IPS DF 19.7 (cell line): ENCODE data around the gene TMEM52B.
A peak's percentile ranks its signal among the peaks of the same experiment; 100 is the strongest.

Experiments used
- DNase-seq: peaks from one replicate; pipeline ENCODE4 v3.0.0-alpha.2; 2013; ENCODE audit warnings: low read depth, low spot score

The TMEM52B gene

DNA sequence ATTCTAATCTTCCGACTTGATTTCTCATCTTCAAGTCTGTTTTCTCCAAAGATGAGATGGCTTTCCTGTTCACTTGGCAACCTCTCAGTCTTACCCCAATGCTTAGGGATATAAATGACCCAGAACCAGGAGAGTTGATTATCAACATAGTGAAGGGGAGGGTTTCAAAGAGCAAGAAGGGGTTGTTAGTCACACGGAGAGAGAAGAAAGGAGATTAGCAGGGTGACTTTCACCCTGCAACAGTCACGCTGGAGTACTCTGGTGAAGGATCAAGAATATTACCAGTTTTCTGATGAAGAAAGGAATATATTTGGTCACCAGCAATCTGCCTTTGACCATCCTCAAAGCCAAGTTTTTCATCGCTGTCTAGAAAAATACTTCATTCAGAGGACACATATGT lies at the start of gene TMEM52B:
Gene TMEM52B (plus strand): TSS at position 212 of the 400 bp plus-strand sequence. CDS start 543 bp downstream, outside the sequence.
- DNase-seq, result no peak

DNA sequence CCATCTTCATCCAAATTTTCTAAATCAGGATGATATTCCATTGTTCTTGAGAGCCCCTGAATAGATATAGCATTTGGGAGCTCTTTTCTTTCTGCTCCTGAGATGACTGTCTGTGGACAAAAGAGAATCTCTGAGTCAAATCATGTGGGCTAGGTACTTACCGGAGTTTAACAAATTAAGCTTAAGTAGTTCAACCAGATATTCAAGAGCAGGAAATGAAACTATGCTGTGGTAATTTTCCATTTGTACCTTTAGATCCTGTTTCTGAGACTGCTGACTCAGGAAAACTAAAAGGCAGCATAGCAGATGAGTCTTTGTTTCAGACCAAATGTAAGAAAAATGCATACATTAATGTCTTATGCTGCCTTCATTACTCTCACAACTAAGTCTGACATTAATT lies 48.8 kb upstream of the TMEM52B start, which contains the start of gene CLEC7A:
Gene CLEC7A (minus strand): TSS at position 158 of the 400 bp plus-strand sequence. CDS start 117 bp downstream, at position 41.
- no peak for DNase-seq

DNA sequence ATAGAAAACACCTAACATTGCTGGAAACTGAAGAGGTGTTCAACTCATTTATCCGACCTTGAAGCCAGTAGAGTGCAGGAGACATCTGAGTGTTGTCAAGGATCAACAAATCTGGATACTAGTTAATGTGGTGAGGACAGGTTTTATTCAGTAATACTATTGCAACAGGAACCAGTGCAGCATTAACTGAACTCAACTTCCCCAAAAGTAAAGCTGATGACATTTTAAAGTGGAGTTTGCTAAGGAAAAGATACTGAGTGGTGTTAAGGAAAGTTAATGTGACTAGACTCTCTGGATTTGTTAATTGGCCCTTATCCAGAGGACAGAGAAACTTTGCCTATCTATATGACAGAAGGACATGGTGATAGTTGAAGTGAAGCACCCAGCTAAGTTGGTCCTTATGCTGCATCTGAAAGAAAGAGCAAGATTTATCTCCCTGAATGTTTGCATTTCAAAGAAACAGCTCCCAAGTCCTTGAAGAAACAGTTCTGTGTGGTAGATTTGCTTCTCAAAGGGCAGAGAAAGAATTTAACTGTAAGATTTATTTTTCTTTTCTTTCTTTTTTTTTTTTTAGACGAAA lies 47.6 kb upstream of the TMEM52B start:
- no peak for DNase-seq

DNA sequence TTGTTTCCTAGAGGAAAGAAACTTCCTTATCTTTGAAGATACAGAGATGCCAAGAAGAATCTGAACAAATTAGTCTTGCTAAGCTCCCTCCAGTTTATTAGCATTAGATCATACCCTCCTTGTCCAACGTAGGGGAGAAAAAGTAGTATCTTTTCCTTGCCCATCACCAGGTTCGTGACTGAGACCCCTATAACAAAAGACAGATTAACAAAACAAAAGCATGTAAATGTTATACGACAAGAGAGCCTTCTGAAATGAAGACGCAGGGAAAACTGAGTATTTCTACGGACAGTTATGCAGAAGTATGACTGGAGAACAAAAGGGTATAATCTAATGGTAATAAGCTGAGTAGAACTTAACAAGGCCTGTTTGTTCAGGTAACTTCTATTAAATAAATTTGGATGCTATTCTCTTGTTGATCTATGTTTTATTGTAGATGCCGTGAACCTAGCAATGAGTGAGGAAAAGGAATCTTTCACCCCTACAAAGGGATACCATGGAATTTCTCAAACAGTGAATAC lies 45.9 kb upstream of the TMEM52B start:
- no peak for DNase-seq

DNA sequence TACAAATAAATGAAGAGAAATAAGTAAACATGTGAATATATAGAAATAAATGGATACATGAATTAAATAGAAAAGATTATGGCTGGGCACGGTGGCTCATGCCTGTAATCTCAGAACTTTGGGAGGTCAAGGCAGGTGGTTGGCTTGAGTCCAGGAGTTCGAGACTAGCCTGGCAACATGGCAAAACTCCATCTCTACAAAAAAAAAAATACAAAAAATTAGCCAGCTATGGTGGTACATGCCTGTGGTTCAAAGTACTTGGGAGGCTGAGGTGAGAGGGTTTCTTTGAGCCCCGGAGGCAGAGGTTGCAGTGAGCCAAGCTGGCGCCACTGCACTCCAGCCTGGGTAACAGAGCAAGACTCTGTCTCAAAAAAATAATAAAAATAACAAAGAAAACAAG lies 43.7 kb upstream of the TMEM52B start:
- no peak for DNase-seq

DNA sequence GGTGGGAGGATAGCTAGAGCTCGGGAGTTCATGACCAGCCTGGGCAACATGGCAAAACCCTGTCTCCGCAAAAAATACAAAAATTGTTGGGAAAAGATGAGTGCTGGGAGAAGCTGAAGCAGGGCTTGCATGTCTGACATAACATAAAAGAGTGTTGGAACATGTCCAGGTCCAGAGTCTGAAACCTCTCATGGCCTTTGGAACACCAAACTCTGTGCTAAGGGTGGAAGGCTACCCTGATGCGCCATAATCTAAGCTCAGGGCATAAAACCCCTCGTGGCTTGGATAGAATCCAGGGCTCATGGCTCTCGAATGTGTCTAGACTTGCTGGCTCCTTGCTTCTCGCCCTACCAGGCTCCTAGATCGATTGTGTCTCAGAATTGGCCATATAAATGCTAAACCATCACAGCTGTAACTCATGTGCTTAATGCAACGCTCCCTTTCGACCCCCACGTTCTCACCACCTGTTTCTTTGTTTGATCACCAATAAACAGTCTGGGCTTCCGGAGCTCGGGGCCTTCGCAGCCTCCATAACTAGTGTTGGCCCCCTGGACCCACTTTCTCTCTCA lies 42.1 kb upstream of the TMEM52B start:
- no peak for DNase-seq

DNA sequence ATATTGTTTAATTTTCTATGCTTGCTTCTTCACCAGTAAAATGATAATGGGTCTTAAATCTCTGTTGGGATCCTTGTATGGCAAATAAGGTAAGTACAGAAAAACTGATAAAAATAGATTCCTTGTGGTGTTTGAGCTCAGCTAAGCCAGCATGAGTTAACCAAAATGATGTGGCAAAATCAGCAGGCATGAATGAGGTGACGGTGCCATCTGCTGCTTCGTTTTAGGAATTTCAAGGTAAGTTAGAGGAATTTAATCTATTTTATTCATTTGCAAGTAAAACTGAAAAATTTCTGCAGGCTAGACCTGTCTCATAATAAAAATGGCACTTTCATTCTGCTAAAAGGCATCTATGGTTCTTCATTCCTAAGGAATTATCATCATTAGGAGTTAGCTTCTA lies 38.8 kb upstream of the TMEM52B start:
- no peak for DNase-seq

DNA sequence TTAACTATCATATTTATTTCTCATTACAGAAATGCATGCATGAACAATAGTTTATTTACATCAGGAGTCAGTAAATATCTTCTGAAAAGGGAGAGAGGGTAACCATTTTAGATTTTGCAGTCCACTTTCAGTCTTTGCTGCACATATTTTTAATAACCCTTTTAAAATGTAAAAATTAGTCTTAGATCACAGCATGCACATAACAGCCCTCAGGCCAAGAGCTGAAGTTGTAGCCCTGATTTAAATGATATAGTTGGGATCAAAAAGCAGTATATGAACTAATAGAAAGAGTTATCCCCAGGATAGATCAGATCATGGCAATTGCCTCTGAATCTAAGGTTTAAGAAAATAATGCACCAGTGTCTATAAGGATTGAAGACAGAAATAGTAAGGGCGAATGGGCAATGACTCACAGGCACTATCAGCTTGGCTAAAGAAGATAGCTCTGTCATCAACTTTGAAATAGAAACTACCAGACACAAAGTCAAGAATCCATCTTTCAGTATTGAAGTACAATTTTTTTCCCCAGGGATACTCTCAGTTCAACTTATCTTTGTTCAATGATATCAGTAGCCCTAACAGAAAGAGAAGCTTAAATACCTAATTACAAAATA lies 35.7 kb upstream of the TMEM52B start:
- no peak for DNase-seq

DNA sequence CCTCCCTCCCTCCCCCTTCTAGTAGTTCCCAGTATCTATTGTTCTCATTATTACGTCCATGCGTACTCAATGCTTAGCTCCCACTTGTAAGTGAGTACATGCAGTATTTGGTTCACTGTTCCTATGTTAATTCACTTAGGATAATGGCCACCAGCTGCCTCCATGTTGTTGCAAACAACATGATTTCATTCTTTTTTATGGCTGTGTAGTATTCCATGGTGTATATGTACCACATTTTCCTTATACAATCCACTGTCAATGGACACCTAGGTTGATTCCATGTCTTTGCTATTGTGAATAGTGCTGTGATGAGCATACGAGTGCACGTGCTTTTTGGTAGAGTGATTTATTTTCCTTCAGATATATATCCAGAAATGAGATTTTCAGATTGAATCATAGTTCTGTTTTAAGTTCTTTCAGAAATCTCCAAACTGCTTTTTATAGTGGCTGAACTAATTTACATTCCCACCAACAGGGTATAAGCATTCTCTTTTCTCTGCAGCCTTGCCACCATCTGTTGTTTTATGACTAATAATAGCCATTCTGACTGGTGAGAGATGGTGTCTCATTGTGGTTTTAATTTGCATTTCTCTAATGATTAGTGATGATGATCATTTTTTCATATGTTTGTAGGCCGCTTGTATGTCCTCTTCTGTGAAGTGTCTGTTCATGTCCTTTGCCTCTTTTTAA lies 31.0 kb upstream of the TMEM52B start:
- DNase-seq, result no peak

DNA sequence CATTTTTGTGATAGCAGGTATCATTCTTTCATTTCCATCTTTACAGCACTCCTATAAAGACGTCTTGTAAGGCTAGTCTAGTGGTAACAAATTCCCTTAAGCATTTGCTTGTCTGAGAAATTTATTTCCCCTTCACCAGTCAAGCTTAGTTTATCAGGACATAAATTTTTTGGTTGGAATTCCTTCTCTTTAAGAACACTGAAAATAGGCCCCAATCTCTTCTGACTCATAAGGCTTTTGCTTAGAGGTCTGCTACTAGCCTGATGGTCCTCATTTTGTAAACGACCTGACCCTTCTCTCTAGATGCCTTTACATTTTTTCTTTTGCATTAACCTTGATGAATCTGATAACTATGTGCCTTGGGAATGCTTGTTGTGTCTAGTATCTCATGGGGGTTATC lies 27.2 kb upstream of the TMEM52B start:
- no peak for DNase-seq

DNA sequence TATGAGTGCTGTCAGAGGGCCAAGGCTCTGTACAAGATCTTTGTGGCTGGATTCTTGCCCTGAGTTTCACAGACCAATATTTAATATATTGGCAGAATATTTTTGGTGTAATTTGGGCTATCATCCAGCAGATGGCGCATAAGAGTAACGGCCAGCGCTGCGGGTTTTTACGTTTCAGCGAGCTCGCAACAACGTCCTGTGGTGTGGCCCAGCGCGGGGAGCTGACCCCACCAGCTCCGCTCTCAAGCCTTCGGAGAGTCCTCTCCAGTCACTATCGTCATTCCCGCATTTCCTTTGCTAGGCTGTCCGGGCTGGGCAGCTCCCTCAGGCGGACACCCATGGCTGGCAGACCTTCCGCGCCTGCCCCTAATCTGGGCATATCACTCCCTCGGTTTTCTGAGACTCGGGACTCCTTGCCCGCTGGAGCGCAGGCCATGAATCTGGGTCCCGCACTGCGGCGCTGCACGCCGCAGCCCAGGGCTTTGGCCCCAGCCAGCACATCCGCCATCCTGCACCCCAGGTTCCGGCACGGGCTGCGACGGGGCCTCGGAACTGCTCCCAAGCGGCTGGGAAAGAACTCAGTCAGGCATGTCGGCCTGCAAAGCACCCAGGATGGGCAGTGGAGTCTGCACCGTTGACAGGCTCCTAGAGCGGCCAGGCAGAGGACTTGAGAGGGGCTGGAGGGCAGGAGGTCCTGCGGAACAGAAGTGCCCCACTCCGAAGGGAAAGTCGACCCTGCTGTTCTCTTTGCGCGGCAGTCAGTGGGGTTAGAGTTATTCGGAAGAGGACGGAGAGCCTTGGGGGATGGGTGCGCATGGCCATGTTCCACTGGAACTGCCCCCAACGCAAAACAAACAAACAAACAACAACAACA lies 25.3 kb upstream of the TMEM52B start:
- DNase-seq, result peak; percentile 47

DNA sequence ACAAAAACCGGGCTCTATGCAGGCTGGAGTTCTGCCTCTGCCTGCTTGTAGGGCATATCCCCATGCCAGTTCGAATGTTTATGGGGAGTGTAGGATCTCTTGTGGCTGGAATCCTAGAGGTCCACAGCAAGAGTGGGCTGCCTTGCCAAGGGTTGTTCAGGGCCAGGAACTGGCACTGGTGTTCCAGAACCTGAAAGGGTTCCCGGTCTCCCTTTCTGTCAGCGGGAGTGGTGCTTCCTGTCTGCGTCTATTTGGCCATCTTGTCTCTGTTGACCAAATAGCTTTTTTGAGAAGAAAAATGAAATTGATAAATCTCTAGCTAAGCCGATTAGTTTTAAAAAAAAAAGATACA lies 24.7 kb upstream of the TMEM52B start:
- no peak for DNase-seq

DNA sequence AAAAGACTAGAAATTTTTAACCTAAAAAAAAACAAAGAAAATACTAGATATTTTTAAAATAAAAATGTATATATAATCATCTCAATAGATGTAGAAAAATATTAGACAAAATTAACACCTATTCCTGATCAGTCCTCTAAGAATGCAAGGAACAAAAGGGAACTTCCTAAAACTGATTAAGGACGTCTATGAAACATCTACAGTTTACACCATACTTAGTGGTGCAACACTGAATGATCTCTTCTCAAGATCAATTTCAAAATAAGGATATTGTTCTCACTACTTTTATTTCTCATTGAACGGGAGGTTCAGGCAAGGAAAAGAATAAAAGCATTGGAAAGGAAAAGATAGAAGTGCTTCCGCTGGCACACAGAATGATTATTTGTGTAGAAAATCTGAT lies 22.9 kb upstream of the TMEM52B start:
- DNase-seq, result no peak

DNA sequence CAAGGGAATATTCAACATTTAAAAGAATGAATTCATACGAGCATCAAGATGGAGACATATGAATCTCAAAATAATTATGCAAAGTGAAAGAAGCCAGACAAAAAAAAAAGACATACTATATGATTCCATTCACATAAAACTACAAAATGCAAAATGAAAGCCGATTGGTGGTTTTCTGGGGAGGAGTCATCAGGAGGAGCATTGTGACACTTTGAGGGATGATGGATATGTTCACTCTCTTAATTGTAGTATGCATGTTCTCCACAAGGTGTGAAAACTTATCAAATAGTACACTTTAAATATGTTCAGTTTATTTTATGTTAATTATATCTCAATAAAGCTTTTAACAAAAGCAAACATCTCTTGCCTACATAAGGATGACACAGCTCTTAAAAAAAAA lies 20.4 kb upstream of the TMEM52B start:
- no peak for DNase-seq

DNA sequence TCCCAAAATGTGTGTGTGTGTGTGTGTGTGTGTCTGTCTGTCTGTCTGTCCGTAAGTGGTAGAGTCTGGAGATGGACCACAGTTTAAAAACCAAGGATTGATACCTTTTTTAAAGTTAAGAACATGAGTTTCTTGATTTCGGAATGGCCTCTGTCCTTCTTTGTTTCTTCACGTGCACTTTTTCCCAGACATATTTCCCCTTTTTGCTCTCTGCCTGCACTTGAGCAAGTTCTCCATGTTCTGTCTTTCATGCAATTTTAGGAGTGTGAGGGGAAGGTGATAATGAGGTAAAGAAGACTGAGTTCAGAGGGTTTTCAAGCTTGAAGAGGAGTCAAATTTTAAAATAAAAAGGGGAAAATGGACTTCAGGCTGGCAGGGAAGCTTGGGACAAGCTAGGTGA lies 19.6 kb upstream of the TMEM52B start:
- DNase-seq, result no peak

DNA sequence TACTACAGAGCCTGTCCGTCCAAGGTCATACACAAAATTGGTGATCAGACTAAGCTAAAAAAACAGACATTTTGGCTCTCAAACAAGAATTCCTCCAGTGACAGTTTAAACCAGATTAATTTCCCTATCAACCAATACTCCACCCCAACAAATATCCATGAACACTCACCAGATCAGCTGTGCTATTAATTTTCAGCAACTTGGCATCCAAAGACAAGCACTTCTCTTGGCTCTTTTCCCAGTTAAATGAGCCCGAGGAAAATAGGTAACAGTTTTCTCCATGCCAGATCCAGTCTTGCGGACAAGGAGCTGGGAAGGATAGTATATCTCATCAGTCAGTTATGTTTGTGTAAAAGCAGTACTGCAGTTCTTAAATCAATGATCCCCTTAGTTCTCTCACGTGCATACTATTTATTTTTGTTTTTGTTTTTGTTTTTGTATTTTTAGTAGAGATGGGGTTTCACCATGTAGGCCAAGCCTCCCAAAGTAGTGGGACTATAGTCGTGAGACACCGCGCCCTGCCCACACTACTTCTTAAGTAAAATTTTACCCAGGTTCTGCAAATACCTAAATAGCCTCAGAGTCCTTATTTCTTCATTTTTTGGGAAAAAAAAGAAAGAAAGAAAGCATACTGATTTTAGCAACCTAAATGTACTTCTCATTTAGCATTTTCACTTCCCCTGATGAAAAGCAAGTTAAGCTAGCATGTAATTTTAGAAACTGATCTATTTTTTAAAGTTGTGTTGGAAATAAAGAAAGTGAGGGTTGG lies 18.0 kb upstream of the TMEM52B start:
- no peak for DNase-seq

DNA sequence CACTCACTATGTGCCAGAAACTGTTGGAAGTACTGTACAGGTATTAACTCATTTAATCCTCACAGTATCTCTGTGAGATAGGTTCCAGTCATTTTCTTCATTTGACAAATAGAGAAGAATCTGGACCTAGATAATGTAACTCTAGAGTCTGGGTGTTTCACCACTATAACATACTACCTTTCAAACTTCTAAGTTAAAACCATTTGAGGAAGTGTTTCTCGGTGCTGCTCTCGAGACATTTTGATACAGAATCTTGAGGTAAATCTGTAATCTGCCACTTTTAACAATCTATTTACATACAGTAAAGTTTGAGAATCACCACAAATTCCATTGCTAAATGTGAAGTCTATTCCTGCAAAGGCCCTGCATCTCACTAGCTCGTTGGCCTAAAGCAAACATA lies 15.7 kb upstream of the TMEM52B start:
- no peak for DNase-seq

DNA sequence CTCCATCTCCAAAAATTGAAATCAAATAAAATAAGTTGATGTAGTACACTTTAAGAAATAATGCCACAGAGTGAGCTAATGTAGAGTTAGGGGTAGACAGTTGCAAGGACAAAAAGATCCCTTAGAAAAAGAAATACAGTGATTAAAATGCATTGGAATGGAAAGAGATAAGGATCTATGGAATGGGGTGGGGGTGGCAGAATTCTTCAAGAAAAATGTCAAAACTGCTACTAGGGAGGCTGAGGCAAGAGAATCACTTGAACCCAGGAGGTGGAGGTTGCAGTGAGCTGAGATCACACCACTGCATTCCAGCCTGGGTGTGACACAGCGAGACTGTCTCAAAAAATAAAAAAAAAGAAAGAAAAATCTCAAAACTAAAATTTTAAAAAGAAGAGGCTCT lies 13.4 kb upstream of the TMEM52B start:
- DNase-seq, result no peak

DNA sequence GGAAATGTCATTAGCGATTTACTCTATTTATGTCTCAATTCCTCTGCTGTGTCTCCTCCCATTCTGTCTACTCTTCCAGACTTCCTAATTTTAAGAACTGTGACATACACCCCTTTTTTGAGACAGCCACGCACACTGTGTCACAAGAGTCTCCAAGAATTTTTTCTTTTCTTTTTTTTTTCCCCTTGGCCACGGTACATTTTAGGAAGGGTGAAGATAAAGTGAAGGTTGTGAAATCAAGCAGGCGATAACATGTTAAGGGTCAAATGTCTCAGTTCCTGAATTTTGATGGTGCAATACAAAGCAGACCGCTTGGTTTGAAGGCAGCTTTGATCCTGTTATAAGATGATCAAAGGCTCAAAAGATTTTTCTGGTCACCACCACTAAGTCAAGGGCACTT lies 11.2 kb upstream of the TMEM52B start:
- DNase-seq, result no peak

DNA sequence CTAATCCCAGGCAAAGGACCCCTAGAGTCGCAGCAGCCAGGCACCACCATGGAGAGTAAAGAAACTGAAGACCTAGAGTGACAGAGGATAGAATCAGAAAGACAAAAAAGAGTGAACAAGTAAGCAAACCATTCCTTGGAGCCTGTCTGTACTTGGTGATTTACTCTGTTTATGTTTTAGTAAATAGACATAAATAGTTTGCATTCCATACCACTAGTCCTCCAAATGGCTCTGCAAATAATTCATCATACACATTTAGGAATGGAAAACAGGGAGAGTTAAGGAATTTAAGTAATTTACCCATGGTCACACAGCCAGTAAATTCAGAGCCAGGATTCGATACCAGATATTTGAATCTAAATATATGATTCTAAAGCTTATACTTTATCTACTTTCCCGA lies 9.7 kb upstream of the TMEM52B start:
- DNase-seq, result no peak

DNA sequence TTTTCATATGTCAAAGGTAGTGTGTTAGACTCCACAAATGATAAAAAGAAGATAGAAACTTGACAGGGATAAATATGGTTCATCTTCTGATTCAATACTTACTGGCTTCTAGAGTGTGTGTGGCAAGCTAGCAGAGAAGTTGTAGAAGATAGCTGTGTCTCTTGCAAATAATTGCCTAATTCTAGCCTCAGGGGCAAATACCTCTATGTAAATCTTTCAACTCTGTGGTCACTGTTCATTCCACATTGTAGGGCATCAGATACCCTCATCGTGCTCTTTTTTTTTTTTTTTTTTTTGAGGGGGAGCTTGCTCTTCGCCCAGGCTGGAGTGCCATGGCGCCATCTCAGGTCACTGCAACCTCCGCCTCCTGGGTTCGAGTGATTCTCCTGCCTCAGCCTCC lies 8.6 kb upstream of the TMEM52B start:
- no peak for DNase-seq
